SK-N-MC (cell line): ENCODE results near the gene CCDC110.

Source experiments
- EZH2 ChIP-seq: fragments of 200-600 bp; sonication (generic); IDR thresholded peaks from one replicate; pipeline ENCODE4 v1.6.1; 2017; ENCODE audit warnings: antibody characterized with exemption
- FOXP2 ChIP-seq: optimal IDR thresholded peaks from 2 replicates; pipeline ENCODE3; 2011; ENCODE audit warnings: mild to moderate bottlenecking, moderate library complexity; ENCODE audit not compliant: insufficient read depth; ENCODE audit errors: extremely low read length, control extremely low read depth
- POLR2AphosphoS5 ChIP-seq: IDR thresholded peaks from 2 replicates; pipeline ENCODE4 v1.6.1; 2012; ENCODE audit warnings: mild to moderate bottlenecking, low read depth, low read length, borderline replicate concordance

DNA sequence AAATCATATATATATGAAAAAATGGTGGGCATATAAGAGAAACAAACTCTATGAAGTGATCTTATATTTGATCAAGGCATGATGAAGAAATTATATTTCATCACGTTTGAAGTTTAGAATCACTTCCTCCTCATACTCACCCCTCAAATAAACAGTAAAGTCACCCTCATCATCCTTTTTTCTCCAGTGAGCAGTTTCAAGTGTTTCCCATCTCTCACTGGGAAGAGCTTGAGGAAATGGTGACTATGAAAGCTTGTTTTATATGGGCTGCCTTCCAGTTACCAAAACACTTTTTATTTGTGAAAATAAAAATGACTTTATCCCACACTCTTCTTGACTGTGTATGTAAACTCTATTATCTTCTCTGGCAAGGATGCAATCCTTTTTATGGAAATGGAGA is 47.0 kb upstream of the CCDC110 start:
- TF ChIP-seq EZH2 = no peak
- no peak for TF ChIP-seq POLR2AphosphoS5
- no peak for TF ChIP-seq FOXP2
